ENCODE results near the gene AKAP7. TPM values are rescaled to one million over a fixed set of nuclear protein-coding genes. Genes with fewer than 3 reads are reported as not detected.

Gene AKAP7
- total RNA-seq, 2 donors from 2014 or later: 2.5 to 2.9 TPM

Other genes with a start within 250 kb of the AKAP7 start
- 10 to 100 TPM; 31.0 to 49.3 TPM for gene EPB41L2, start 72.2 kb upstream of the AKAP7 start, total RNA-seq

All from activated T-helper 17 cell treated with anti-CD3 and anti-CD28 coated beads, Interleukin-2, amount 50 U/mL, for 72 hours (primary cell).